Chondrocyte (in vitro differentiated cells): ENCODE data around the gene NT5C1A. TPM values are rescaled to one million over a fixed set of nuclear protein-coding genes. Genes with fewer than 3 reads are reported as not detected.

ENCODE experiments used
- DNase-seq: peaks from one replicate; pipeline ENCODE4 v3.0.0; 2021; ENCODE audit warnings: mixed read lengths, low spot score
- H3K27ac Mint-ChIP-seq: one replicate; pipeline ENCODE4 v1.8.0; 2021; ENCODE audit warnings: mild to moderate bottlenecking, moderate library complexity, mixed read lengths; ENCODE audit not compliant: unreplicated experiment
- H3K27me3 Mint-ChIP-seq: 2 replicates; pipeline ENCODE4 v1.8.0; 2021; ENCODE audit warnings: low read depth, mixed read lengths
- H3K36me3 Mint-ChIP-seq: 2 replicates; pipeline ENCODE4 v1.8.0; 2021; ENCODE audit warnings: low read depth, mixed read lengths
- H3K4me1 Mint-ChIP-seq: 2 replicates; pipeline ENCODE4 v1.8.0; 2021; ENCODE audit warnings: low read depth, mild to moderate bottlenecking, mixed read lengths
- H3K4me3 Mint-ChIP-seq: one replicate; pipeline ENCODE4 v1.8.0; 2021; ENCODE audit warnings: mild to moderate bottlenecking, moderate library complexity, mixed read lengths; ENCODE audit not compliant: unreplicated experiment
- H3K9me3 Mint-ChIP-seq: 2 replicates; pipeline ENCODE4 v1.8.0; 2021; ENCODE audit warnings: low read depth, mixed read lengths
- total RNA-seq: library from RNA; stranded (reverse); gene quantifications from 3 replicates; pipeline ENCODE4 v1.2.1, GENCODE V29; 2021
- TF ChIP-seq, protein P1 (sequence below): fragments of 200-600 bp; sonication (generic); IDR thresholded peaks from 2 replicates; pipeline ENCODE4 v1.5.0; 2021; ENCODE audit warnings: antibody characterized with exemption, mild to moderate bottlenecking, moderate library complexity

Gene NT5C1A
- total RNA-seq, 1 donor from 2014 or later, result 0.32 TPM

DNA sequence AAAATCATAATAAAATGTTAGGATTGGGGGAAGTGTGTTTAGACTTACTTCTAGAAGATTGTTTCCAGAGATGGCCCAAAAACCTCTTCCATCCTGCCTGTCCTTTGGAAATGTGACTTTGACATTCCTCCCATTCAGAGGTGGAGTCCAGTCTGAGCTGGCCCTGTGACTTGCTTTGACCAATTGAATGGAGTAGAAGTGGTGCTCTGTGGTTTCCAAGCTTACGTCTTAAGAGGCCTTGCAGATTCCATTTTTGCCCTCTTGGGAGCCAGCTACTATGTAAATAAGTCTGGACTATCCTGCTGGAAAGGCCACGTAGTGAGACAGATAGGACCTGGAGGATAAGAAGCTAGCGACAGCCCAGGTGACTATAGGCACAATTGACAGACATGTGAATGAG, 1.3 kb upstream of the NT5C1A start:
- peaks cover 15% of the 10 kb centered on the region for H3K27me3 Mint-ChIP-seq
- no peaks in the 10 kb centered on the region for H3K9me3 Mint-ChIP-seq

DNA sequence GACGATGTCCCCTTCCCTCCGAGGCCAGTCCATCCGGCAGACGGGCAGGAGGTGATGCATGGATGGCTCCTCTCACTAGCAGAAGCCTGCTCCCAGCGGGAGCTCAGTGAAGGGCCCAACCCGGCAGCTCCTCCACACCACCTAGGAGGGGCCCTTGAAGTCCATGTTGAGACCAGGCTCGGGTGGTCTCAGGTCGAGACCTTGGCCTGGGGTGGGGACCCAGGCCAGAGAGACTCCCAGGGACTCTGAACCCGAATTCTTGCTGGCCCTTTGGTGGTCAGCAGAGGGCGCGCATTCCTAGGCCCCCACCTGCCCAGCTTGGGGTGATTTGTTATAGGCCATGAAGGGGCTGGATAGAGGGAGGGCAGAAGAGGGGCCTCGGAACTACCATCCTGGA, 642 bp upstream of the NT5C1A start:
- Mint-ChIP-seq H3K36me3 (no peaks in the 10 kb centered on the region), H3K4me3 (peak overlapping the region; percentile 59), H3K27ac (no peak overlapping the region), H3K9me3 (no peaks in the 10 kb centered on the region), H3K4me1 (peaks cover 4% of the 10 kb centered on the region), H3K27me3 (peaks cover 18% of the 10 kb centered on the region)
- peak; percentile 65 for DNase-seq
- TF ChIP-seq, protein P1, sequence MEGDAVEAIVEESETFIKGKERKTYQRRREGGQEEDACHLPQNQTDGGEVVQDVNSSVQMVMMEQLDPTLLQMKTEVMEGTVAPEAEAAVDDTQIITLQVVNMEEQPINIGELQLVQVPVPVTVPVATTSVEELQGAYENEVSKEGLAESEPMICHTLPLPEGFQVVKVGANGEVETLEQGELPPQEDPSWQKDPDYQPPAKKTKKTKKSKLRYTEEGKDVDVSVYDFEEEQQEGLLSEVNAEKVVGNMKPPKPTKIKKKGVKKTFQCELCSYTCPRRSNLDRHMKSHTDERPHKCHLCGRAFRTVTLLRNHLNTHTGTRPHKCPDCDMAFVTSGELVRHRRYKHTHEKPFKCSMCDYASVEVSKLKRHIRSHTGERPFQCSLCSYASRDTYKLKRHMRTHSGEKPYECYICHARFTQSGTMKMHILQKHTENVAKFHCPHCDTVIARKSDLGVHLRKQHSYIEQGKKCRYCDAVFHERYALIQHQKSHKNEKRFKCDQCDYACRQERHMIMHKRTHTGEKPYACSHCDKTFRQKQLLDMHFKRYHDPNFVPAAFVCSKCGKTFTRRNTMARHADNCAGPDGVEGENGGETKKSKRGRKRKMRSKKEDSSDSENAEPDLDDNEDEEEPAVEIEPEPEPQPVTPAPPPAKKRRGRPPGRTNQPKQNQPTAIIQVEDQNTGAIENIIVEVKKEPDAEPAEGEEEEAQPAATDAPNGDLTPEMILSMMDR, result peak; percentile 65

More for the DNA sequence above, 1.3 kb upstream of the NT5C1A start:
- no peak for DNase-seq
- Mint-ChIP-seq H3K4me3 (no peak overlapping the region), H3K27ac (no peak overlapping the region), H3K36me3 (no peaks in the 10 kb centered on the region), H3K4me1 (peaks cover 4% of the 10 kb centered on the region)
- TF ChIP-seq, protein P1, result no peak

DNA sequence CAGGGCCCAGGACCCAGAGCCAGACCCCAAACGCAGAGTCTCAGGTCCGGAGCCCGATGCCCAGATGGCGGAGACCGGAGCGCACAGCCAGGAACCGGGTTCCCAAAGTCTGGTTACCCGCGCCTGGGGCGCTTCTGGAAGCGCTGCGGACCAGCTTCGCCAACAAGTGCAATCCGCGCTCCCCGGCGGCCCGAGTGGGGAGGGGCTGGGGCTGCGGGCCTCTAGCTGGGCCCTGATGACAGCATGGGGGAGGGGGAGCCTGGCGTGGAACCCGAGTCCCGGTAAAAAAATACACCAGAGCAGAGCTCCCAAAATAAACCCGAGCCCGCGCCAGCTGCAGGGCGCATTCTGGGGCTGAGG, 494 bp downstream of the NT5C1A start:
- TF ChIP-seq, protein P1, result no peak
- H3K27me3 Mint-ChIP-seq, result peaks cover 23% of the 10 kb centered on the region
- peaks cover 4% of the 10 kb centered on the region for H3K4me1 Mint-ChIP-seq
- H3K9me3 Mint-ChIP-seq, result no peaks in the 10 kb centered on the region
- peak overlapping the region; percentile 59 for H3K4me3 Mint-ChIP-seq
- no peaks in the 10 kb centered on the region for H3K36me3 Mint-ChIP-seq
- no peak overlapping the region for H3K27ac Mint-ChIP-seq
- peak; percentile 82 for DNase-seq

DNA sequence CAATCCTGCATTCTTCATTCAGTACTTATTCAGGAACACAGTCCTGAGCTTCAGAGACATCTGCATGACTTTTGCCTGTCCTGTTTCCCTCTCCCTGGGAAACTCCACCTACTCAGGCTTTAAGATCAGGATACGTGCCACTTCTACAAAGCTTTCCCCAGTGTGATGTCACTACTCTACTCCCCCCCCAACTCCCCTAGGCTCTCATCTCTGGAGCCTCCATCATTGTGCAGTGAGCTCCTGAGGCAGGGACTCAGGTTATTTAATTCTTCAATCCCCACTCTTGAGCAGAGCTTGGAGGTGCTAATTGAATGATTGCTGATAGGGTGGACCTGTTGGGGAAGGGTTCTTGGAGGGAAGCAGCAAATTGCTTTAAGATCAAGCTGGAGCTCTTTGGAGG, 1.2 kb downstream of the NT5C1A start:
- peaks cover 4% of the 10 kb centered on the region for H3K4me1 Mint-ChIP-seq
- TF ChIP-seq, protein P1, result no peak
- H3K4me3 Mint-ChIP-seq, result peak overlapping the region; percentile 35
- DNase-seq, result no peak
- peaks cover 27% of the 10 kb centered on the region for H3K27me3 Mint-ChIP-seq
- no peak overlapping the region for H3K27ac Mint-ChIP-seq
- H3K9me3 Mint-ChIP-seq, result no peaks in the 10 kb centered on the region
- H3K36me3 Mint-ChIP-seq, result no peaks in the 10 kb centered on the region

DNA sequence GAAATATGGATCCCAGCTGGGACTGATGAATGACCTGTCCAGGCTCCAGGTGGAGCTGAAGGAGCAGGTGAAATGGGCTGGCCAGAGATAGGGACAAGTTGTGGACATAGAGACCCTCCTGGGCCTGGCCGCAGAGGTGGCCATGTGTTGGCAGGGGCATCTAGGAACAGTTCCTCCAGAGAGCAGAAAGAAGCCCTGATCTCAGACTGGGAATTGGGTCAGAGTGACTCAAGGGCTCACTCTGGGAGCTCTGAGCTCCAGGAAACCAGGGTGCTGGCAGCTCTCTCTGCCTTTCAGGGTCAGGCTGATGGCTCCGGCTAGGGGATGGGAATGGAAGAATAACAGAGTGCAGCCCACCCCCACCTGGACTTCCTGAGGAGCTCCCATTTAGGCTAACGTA, 3.0 kb downstream of the NT5C1A start:
- H3K4me3 Mint-ChIP-seq, result no peak overlapping the region
- H3K36me3 Mint-ChIP-seq, result no peaks in the 10 kb centered on the region
- no peaks in the 10 kb centered on the region for H3K9me3 Mint-ChIP-seq
- H3K27ac Mint-ChIP-seq, result no peak overlapping the region
- H3K27me3 Mint-ChIP-seq, result peaks cover 27% of the 10 kb centered on the region
- TF ChIP-seq, protein P1, result no peak
- peaks cover 4% of the 10 kb centered on the region for H3K4me1 Mint-ChIP-seq
- DNase-seq, result peak; percentile 72
